Stimulated activated effector memory CD8-positive, alpha-beta T cell treated with anti-CD3 and anti-CD28 coated beads, Interleukin-12 subunit alpha, Interleukin-12 subunit beta, amount 100 ng/mL, for 72 hours (primary cell): ENCODE measurements around the gene GPC3.
A peak's percentile ranks its signal among the peaks of the same experiment; 100 is the strongest.

Source experiments
- ATAC-seq: fragments of 150-1000 bp; cut with Tn5 transposase; 2 replicates; pipeline ENCODE4 v1.10.0; 2021
- DNase-seq, 2 donors: peaks; one replicate each; pipeline ENCODE4 v3.0.0; 2021 to 2022; ENCODE audit warnings: low spot score in 2 of 2
- H3K27ac Mint-ChIP-seq: one replicate; pipeline ENCODE4 v1.8.0; 2022; ENCODE audit warnings: mild to moderate bottlenecking, mixed read lengths
- H3K36me3 Mint-ChIP-seq: one replicate; pipeline ENCODE4 v1.8.0; 2022; ENCODE audit warnings: mild to moderate bottlenecking, mixed read lengths
- H3K4me1 Mint-ChIP-seq: one replicate; pipeline ENCODE4 v1.8.0; 2022; ENCODE audit warnings: mixed read lengths
- H3K4me3 Mint-ChIP-seq: one replicate; pipeline ENCODE4 v1.8.0; 2022; ENCODE audit warnings: mild to moderate bottlenecking, mixed read lengths
- H3K9me3 Mint-ChIP-seq: one replicate; pipeline ENCODE4 v1.8.0; 2022; ENCODE audit warnings: mixed read lengths

GPC3 gene

DNA sequence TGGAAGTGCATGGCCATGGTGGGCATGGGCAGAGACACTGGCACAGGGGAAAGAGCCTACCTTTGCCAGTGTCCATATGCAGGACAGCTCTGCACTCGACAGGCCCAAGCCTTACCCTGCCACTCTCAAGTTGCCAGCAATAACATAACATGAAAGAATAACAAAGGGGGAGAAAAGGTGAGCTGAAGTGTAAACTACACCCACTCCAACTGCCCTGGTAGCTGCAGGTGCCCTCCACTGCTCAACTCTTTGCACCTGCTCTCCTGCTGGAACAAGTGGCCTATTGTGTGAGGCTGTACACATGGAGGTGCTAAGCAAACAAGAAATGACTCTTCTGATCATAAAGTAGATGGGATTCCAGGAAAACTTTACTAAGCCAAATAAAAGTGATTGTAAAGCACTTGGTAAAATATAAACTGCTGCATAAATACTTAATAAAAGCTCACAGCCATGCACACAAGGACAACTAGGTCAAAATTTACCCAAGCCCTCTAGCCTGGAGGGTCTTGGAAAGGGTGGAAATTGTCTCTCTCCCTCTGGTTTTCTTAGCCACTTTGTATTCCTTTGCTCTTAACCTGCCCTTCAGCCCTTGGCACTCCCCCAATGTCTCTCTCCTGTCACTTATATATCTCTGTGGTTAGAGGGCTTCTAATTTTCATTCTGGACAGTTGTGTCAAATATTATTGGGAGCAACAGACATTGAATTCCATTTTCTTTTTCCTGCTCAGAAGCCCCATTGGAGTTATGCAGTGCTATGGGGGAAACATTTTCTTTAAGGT, 308.9 kb downstream of the GPC3 start:
- Mint-ChIP-seq H3K27ac (no peak overlapping the region), H3K36me3 (no peaks in the 10 kb centered on the region), H3K4me1 (no peaks in the 10 kb centered on the region), H3K4me3 (no peak overlapping the region), H3K9me3 (no peaks in the 10 kb centered on the region)
- no peak for ATAC-seq
- DNase-seq: no peak

DNA sequence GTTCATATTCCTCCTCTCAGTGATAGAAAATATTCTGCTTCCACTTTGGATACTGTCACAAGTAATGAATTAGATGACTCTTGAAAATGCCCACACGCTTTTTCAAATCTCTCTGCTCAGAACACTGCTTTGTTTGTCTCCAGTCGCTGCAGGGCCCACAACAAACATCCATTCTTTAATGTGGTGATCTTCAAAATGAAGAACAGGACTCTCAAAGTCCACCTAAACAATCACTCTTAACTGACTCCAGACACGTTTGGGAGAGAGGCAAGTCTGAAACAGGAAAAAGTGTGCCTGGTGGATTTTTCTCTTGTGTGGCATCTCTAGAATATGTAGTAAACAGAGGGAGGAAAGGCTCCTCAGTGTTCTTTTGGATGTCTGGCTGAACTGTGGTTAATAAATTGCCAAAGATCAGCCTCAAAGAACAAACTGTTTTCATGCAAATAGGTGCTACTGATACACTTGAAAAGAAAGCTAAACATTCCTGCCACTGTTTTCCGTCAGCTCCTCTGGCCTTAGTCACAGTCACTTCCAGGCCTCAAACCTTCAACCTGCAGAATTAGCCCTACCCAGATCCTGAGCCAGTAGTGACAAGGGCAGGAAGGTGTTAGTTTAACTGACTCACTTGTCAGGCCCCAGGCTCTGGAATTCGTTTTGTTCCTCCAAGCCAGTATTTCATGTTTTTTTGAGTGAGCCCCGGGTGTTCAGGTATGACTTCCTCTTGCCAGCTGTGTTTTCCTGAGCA, 310.5 kb downstream of the GPC3 start:
- Mint-ChIP-seq H3K4me1 (no peaks in the 10 kb centered on the region), H3K4me3 (no peak overlapping the region), H3K36me3 (no peaks in the 10 kb centered on the region), H3K27ac (no peak overlapping the region), H3K9me3 (no peaks in the 10 kb centered on the region)
- ATAC-seq (no peak), DNase-seq (no peak)

DNA sequence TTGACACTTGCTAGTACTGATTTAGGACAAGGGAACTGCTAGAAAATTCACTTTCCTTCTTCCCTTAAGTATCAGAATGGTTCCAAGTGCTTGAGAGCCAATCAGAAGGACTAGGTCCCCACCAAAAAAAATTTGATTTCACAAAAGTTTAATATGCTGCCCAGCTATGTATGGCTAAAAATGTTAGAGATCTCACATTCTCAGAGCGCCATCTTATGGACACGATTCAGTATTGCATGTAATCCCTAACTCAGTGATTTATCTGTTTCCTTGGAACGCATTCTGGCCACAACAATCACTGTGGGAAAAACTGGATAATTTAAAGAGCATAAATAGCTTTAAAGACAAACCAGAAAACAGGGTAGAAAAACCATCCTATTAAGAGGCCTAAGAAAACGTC, 315.0 kb downstream of the GPC3 start:
- Mint-ChIP-seq H3K36me3 (no peaks in the 10 kb centered on the region), H3K27ac (no peak overlapping the region), H3K4me1 (no peaks in the 10 kb centered on the region), H3K4me3 (no peak overlapping the region), H3K9me3 (no peaks in the 10 kb centered on the region)
- ATAC-seq (no peak), DNase-seq (no peak)

DNA sequence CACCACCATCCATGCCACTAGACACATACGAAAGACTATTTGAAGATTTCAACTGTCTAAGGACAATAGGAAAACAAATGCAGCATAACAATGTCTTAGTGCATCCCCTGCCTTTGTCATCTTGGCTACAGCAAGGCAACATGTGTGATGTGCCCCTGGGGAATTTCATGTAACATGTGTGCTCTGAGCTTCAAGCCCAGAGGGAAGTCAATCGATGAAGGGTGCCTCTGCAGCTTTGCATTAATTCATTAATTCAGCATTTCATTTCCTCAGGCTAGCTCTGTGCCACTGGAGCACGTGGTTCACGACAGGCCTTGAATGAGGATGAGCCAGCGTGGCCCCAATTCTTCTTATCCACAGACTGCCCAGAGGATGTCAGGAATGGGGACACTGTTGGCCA, 316.2 kb downstream of the GPC3 start:
- Mint-ChIP-seq H3K9me3 (no peaks in the 10 kb centered on the region), H3K27ac (no peak overlapping the region), H3K36me3 (no peaks in the 10 kb centered on the region), H3K4me3 (no peak overlapping the region), H3K4me1 (no peaks in the 10 kb centered on the region)
- no peak for ATAC-seq
- DNase-seq: no peak

DNA sequence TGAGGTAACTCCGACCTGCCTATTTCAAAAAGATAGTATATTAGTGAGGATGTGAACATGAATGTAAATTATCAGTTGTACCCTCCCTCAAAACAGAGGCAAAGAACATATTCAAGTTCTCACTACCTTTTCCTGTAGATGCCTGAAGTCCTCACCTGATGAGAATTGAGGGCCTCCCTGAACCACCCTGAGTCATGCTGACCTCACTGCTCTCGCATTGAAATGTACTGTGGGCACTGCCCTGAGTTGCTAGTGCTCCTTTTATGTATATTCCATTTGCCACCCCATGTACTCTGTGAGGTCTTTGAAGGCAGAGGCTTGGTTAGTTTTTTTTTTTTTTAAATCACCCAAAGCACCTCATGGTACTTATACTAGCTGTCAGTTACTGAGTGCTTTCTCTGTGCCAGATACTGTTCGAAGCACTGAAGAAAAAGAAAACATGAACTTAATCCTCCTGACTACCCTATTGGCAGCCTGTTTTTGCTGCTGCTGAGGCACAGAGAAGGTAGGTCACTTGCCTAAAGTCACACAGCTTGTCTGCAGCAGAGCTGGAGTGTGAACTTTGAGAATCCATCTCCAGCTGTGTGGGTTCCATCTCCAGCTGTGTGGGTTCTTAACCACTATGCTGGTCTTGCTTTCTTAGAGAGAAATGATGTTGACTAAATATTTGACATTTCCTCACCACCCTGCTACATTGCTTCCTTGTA, 317.0 kb downstream of the GPC3 start:
- no peaks in the 10 kb centered on the region for H3K9me3 Mint-ChIP-seq
- no peak overlapping the region for H3K4me3 Mint-ChIP-seq
- no peaks in the 10 kb centered on the region for H3K4me1 Mint-ChIP-seq
- no peaks in the 10 kb centered on the region for H3K36me3 Mint-ChIP-seq
- no peak for DNase-seq
- no peak overlapping the region for H3K27ac Mint-ChIP-seq
- ATAC-seq: peak; percentile 48

DNA sequence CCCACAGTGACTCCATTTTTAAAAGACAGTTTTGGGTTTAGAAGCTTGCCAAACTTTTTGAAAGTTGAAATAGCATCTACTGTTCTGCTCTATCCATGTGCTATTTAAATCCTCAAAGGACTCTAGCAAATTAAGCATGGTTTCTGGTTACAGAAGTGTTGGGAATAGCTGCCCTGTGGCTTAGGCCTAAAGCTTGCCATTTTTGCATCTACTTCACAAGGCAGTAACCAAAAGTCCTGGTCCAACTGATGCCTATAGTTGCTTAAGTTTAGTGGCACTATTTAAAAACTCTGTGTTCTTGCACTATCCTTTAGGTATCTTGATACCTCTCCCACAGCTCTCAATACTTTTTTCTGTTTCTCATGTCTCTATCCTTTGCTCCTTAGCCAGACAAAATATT, 319.1 kb downstream of the GPC3 start:
- H3K9me3 Mint-ChIP-seq: no peaks in the 10 kb centered on the region
- H3K4me3 Mint-ChIP-seq: no peak overlapping the region
- DNase-seq (no peak), ATAC-seq (no peak)
- no peak overlapping the region for H3K27ac Mint-ChIP-seq
- H3K36me3 Mint-ChIP-seq: no peaks in the 10 kb centered on the region
- H3K4me1 Mint-ChIP-seq: no peaks in the 10 kb centered on the region

DNA sequence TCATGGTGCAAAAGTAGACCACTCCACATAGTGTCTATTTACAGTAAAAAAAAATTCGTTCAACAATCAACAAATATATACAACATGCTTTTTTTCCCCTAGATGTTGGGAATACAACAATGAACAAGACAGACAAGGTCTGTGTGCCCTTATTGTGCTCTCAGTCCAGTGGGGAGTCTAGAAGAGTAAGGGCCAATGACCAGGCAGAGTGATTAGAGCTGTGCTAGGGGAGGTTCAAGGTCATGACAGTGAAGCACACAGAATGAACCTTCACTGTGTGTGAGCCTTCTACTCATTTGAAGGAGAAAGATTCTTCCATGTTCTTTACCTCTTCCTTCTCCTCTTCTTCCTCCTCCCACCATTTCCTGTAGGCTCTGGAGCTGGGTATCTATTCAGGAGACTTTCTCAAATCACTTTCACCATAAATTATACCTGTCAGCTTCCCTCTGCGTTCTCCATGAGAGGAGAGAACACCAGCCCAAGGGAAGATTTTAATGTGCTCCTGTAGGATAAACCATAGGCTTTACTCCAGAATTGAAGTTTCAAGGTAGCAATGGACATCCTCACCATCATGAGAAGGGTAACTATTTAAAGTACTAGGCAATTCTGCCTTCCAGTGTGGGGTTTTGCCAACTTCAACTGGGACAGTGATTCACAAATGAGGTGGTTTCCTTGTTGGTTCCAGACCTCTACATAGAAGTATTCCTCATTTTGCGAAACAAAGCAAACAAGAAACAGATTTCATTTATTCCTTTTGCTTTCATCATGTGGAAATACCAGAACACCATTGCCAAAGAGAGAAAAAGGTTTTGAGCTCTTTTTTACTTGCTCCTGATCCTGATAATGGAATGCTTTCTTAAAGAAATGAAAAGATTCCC, 323.2 kb downstream of the GPC3 start:
- Mint-ChIP-seq H3K4me3 (no peak overlapping the region), H3K9me3 (no peaks in the 10 kb centered on the region), H3K27ac (no peak overlapping the region), H3K4me1 (no peaks in the 10 kb centered on the region), H3K36me3 (no peaks in the 10 kb centered on the region)
- ATAC-seq: no peak
- DNase-seq: no peak

DNA sequence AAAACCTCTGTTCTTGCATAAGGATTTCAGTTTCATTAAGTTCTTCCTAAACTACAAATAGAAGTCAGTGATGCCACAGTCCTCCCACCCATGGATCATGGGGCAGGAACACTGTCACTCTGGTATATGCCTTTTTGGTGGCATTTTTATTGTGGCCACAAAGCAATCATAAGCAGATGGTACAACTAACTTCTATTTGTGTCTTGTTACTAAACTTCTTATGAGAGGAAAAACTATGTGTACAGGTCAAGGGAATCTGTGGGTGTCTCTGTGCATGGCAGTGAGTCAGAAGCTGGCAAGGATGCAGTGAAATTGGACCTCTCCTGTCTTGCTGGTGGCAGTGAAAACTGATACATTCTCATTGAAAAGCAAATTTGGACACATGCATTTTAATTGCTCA, 325.1 kb downstream of the GPC3 start:
- ATAC-seq (no peak), DNase-seq (no peak)
- Mint-ChIP-seq H3K36me3 (no peaks in the 10 kb centered on the region), H3K4me3 (no peak overlapping the region), H3K9me3 (no peaks in the 10 kb centered on the region), H3K4me1 (no peaks in the 10 kb centered on the region), H3K27ac (no peak overlapping the region)

DNA sequence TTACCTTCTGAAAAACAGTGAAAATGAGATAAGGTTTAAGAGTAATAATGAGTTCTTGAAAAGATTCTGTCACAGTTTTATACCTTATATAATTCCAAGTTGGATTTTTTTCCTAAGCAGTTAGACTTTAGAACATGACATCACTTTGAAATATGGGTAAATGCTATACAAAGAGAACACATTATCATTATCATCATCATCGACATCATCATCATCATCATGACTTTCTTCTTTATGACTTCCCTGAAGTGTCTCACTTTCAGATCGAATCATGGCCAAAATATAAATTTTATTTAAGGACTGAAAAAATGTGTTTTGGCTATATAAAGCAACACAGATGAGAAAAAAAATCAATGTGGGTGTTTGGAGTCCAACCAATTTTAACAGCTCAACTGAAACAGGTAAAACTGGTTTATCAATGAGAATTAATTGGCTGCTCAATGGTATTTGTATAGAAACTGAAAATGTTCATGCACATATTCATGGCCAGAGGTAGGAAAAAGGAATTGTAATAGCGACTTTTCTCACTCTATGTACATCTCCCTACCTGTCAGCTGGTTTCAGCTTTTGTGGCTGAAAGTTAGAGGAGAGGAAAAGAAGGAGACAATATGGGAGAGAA, 327.0 kb downstream of the GPC3 start:
- no peak overlapping the region for H3K27ac Mint-ChIP-seq
- H3K36me3 Mint-ChIP-seq: no peaks in the 10 kb centered on the region
- no peak for ATAC-seq
- no peak overlapping the region for H3K4me3 Mint-ChIP-seq
- H3K4me1 Mint-ChIP-seq: no peaks in the 10 kb centered on the region
- H3K9me3 Mint-ChIP-seq: no peaks in the 10 kb centered on the region
- DNase-seq: no peak

DNA sequence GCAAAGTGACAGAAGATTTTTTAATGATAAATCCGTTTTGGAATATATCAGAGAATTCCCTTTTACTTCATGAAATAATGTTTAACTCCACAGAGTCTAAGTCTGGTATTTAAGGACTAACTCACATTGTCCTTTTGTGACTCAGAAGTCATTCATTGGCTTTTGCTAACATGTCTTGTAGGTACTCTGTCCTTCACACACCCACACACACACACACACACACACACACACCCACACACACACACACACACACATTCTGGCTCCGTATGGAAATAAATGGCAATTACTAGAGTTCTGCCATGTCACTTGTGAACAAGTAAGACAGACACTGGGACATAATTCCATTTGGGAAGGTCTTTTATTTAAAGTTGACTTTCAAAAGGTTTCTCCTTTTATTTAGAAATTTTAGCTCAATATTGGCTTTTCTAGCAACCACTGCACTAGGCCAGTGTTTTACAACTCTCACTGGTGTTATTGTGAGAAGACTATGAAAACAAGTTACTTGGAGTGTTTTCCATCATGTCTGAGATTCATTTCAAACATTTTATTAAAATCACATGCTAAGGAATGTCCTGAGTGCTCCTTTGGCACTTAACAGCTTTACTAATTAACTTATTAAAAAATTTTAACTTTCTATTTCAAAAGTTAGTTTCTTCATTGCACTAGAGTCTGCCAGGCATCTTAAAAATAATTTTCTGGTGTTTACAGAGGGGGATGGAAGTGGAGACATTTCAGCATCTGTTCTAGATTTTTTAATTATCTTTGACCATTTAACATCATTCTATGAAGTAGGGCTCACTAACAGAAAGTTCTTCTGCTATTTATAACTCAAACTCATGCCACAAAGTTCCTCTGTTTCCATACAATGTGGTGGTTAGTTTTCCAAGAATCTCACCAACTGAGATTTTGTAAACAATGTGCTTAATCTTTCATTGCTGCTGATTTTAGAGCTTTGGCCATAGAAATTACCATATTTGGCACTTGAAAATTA, 329.8 kb downstream of the GPC3 start:
- H3K4me3 Mint-ChIP-seq: no peak overlapping the region
- H3K4me1 Mint-ChIP-seq: no peaks in the 10 kb centered on the region
- no peaks in the 10 kb centered on the region for H3K9me3 Mint-ChIP-seq
- H3K36me3 Mint-ChIP-seq: no peaks in the 10 kb centered on the region
- no peak overlapping the region for H3K27ac Mint-ChIP-seq
- ATAC-seq (no peak), DNase-seq (no peak)

DNA sequence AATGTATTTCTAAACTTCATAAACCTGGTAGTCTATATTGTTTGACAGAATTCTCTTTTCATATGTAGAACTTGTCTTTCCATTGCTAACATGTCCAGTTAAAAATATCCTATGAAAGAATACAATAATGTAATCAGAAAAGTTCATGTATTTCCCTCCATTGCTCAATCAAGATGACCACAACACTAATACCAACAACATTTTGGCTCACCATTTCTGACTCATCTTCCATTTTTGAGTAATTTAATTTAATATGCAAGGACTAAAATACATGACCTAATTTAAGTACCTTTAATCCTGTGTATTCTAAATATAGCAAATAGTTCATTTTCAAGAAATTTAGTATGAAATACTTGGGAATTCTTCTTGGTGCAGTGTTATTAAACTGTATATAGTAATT, 330.6 kb downstream of the GPC3 start:
- Mint-ChIP-seq H3K9me3 (no peaks in the 10 kb centered on the region), H3K4me1 (no peaks in the 10 kb centered on the region), H3K4me3 (no peak overlapping the region), H3K36me3 (no peaks in the 10 kb centered on the region), H3K27ac (no peak overlapping the region)
- ATAC-seq: no peak
- DNase-seq: no peak

DNA sequence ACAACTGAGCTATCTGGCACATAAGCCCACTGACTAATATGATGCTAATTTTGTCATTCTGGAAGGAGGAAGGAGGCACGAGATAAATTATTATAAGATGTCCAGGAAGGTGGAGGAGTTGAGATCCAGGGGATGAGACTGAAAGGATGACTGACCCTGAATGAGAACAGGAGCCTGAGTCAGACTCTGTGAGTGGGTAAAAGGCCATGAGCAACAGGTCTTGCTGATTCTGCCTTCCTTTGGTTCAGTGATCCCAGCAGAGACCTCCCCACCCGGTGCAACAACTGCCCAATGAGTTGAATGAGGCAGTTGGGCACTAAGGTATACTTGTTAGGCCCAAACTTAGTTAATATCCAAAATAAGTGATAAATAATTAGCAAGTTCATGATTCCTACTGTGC, 332.0 kb downstream of the GPC3 start:
- Mint-ChIP-seq H3K4me3 (no peak overlapping the region), H3K4me1 (no peaks in the 10 kb centered on the region), H3K36me3 (no peaks in the 10 kb centered on the region), H3K9me3 (no peaks in the 10 kb centered on the region), H3K27ac (no peak overlapping the region)
- ATAC-seq: no peak
- no peak for DNase-seq

DNA sequence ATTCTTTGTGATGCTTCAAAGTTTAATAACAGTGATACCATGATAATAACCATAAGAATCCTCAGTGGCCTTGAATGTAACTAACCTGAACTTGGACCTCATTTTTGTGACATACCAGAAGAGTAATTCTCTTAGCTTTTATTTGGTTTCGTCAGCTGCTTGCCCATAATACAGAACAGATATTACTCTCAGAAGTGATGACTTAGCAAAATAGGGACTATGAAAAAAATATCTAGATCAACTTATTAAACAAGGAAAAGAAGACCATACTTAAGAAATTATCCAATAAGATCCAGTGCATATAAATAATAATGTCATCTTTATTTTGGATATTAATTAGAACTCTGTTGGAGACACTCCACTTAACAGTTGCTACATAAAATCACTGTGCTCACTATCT, 333.2 kb downstream of the GPC3 start:
- no peak overlapping the region for H3K27ac Mint-ChIP-seq
- DNase-seq: no peak
- H3K36me3 Mint-ChIP-seq: no peaks in the 10 kb centered on the region
- H3K9me3 Mint-ChIP-seq: no peaks in the 10 kb centered on the region
- H3K4me3 Mint-ChIP-seq: no peak overlapping the region
- no peak for ATAC-seq
- no peaks in the 10 kb centered on the region for H3K4me1 Mint-ChIP-seq

DNA sequence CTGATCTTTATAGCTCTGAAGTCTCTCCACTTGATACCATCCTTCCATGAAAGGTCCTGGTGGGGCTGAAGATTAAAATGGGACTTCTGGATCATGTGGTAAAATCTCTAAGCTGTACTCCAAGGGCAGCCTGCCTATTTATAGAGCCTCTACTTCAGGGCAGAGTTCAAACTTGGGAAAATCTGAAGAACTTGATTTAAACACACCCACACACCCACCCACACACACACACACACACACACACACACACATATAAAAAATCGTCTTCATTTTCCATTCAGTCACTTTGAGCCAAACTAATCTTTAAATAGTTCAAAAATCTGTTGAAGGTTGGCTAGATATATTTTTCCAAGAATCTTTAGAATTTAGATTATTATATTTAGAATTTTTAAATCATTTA, 335.2 kb downstream of the GPC3 start:
- no peaks in the 10 kb centered on the region for H3K9me3 Mint-ChIP-seq
- H3K4me3 Mint-ChIP-seq: no peak overlapping the region
- ATAC-seq (no peak), DNase-seq (no peak)
- H3K4me1 Mint-ChIP-seq: no peaks in the 10 kb centered on the region
- H3K36me3 Mint-ChIP-seq: no peaks in the 10 kb centered on the region
- H3K27ac Mint-ChIP-seq: no peak overlapping the region
